Esophagus squamous epithelium (tissue), 5 donors: Measurements from ENCODE around the gene SNX9. TPM values are rescaled to one million over a fixed set of nuclear protein-coding genes. Genes with fewer than 3 reads are reported as not detected.

Source experiments
- DNase-seq: peaks from one replicate; lab custom pipeline; 2025; lab: John Stamatoyannopoulos, UW
- H3K27ac ChIP-seq, 4 donors: fragments of 200-600 bp; sonication (generic); one replicate each; pipeline ENCODE4 v1.5.1; 2016 to 2019; ENCODE audit warnings: mild to moderate bottlenecking in 1 of 4
- H3K27me3 ChIP-seq, 4 donors: fragments of 200-600 bp; sonication (generic); 1 replicate in 3 of 4; 2 replicates in 1 of 4; pipeline versions ENCODE4 v1.5.1 to v1.6.0; 2017 to 2021; ENCODE audit warnings: antibody characterized with exemption in 1 of 4
- H3K36me3 ChIP-seq, 3 donors: fragments of 200-600 bp; sonication (generic); one replicate each; pipeline ENCODE4 v1.5.1; 2016 to 2019
- H3K4me1 ChIP-seq, 3 donors: fragments of 200-600 bp; sonication (generic); one replicate each; pipeline ENCODE4 v1.5.1; 2017 to 2019
- H3K4me3 ChIP-seq, 4 donors: fragments of 200-600 bp; sonication (generic); 1 replicate in 3 of 4; 2 replicates in 1 of 4; pipeline ENCODE4 v1.5.1; 2016 to 2019; ENCODE audit warnings: mild to moderate bottlenecking in 2 of 4, moderate library complexity in 1 of 4
- H3K9me3 ChIP-seq, 3 donors: fragments of 200-600 bp; sonication (generic); one replicate each; pipeline ENCODE4 v1.5.1; 2016 to 2019
- POLR2A ChIP-seq, 4 donors: fragments of 450-650 bp; IDR thresholded peaks; one replicate each; pipeline ENCODE4 v1.6.1; 2017; ENCODE audit warnings: antibody characterized with exemption in 4 of 4, mild to moderate bottlenecking in 4 of 4, moderate library complexity in 3 of 4
- WGBS, 2 donors: methylation state at CpG; one replicate each; pipeline ENCODE4 v1.1.5; 2018; 5-methylcytosine and 5-hydroxymethylcytosine counted together
- intact Hi-C: fragments of 100-400 bp; cut with DNase I; formaldehyde crosslinking; loops from one replicate; pipeline ENCODE4 v1.15.0; 2022
- total RNA-seq, 4 donors: library from RNA; depleted of rRNA; stranded (reverse); fragments of >200 nt; gene quantifications; one replicate each; pipeline ENCODE4 v1.1.0, GENCODE V29; 2016
- TF ChIP-seq, protein P1 (sequence below), 6 experiments: fragments of 450-650 bp in 4 of 6; fragments of 200-600 bp in 2 of 6; sonication (generic) in 2 of 6; IDR thresholded peaks; one replicate each; pipeline ENCODE4 v1.5.1; 2016 to 2019; ENCODE audit warnings: antibody characterized with exemption in 6 of 6, mild to moderate bottlenecking in 4 of 6, moderate library complexity in 4 of 6
- donor health status: DM: yes; HTN: yes; CAD: no.

SNX9 gene
- total RNA-seq, 4 donors from 2014 or later, result 19.9 to 39.9 (median 33.5) TPM

DNA sequence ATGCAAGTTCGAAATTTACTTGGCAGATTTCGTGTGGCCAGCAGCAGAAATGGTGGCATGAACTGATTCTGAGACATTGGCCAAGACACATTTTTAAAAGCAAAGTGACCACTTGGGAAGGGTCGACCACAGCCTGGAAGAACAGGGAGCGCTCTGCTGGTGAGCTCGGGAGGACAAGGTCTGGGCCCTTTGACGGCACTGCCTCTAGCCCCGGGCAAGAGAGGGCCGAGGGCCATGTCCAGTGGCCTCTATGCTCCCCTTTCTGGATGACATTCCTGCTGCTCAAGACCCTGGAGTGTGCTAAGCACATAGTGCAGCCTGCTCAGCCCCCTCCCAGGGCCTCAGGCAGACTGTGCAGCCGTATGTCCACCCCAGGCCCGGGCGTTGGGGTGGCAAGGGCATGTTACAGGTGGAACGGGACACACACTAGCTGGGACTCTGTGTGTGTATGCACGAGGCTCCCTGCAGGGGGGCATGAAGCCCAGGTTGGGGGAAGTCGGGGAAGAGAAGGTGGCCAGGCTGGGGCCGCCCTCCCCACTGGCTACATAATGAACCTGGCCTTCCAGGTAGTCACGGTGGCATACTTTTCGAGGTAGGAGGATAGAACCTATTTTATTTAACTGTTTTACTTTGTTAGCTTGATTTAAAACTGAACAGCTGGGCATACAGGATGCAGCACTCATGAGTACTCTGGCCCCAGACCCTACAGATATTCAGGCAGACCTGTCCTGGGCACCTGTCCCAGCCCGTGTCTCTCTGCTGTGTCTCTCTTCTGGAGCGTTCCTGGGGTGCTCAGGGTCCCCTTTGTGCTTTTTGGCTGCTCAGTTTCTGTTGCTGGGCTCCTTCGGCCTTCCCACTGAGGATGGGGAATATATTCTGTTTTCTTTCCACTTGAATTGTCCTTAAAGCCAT, 165.0 kb downstream of the SNX9 start:
- peak overlapping the region in 1 of 4 donors; percentile 46 for H3K27ac ChIP-seq
- DNase-seq, result no peak
- peaks cover 26 to 75% (median 40%) of the 10 kb centered on the region in 3 donors for H3K4me1 ChIP-seq
- intact Hi-C loops, result no loop called here
- H3K27me3 ChIP-seq, result no peaks in the 10 kb centered on the region
- 82 to 90% methylated on average over 11 to 14 of the region's 20 CpGs for WGBS, 2 donors
- H3K36me3 ChIP-seq, result no peaks in the 10 kb centered on the region
- no peak for TF ChIP-seq POLR2A (IDR thresholded peaks at IDR 0.05)
- TF ChIP-seq, protein P1, sequence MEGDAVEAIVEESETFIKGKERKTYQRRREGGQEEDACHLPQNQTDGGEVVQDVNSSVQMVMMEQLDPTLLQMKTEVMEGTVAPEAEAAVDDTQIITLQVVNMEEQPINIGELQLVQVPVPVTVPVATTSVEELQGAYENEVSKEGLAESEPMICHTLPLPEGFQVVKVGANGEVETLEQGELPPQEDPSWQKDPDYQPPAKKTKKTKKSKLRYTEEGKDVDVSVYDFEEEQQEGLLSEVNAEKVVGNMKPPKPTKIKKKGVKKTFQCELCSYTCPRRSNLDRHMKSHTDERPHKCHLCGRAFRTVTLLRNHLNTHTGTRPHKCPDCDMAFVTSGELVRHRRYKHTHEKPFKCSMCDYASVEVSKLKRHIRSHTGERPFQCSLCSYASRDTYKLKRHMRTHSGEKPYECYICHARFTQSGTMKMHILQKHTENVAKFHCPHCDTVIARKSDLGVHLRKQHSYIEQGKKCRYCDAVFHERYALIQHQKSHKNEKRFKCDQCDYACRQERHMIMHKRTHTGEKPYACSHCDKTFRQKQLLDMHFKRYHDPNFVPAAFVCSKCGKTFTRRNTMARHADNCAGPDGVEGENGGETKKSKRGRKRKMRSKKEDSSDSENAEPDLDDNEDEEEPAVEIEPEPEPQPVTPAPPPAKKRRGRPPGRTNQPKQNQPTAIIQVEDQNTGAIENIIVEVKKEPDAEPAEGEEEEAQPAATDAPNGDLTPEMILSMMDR (IDR thresholded peaks at IDR 0.05), result no peak
- H3K4me3 ChIP-seq, result no peak overlapping the region
- no peaks in the 10 kb centered on the region for H3K9me3 ChIP-seq

DNA sequence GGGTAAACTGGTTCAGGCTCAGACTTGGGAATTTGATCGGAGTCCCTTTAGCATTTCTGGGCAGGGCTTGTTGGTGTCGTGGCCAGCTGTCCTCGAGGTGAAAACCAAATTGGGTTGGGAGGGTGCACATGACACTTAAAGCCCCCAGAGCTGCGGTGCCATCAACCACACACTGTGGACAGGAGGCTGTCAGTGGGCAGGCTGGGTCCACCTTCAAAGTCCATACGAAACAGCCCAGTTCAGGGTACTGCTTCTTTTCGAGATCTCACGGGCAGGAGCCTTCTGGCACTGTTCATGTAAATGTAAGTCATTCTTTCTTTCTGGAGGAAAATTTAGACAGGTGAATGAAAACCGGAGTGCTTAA, 165.6 kb downstream of the SNX9 start:
- intact Hi-C loops, result no loop called here
- Histone ChIP-seq H3K4me1 (peaks cover 23 to 73% (median 38%) of the 10 kb centered on the region in 3 donors), H3K4me3 (no peak overlapping the region), H3K9me3 (no peaks in the 10 kb centered on the region), H3K27me3 (no peaks in the 10 kb centered on the region), H3K36me3 (no peaks in the 10 kb centered on the region), H3K27ac (peak overlapping the region in 1 of 4 donors; percentile 46)
- WGBS, 2 donors, result 38 to 74% methylated on average over 5 to 7 of the region's 8 CpGs
- TF ChIP-seq, protein P1 (IDR thresholded peaks at IDR 0.05), result no peak
- TF ChIP-seq POLR2A (IDR thresholded peaks at IDR 0.05), result no peak
- no peak for DNase-seq

DNA sequence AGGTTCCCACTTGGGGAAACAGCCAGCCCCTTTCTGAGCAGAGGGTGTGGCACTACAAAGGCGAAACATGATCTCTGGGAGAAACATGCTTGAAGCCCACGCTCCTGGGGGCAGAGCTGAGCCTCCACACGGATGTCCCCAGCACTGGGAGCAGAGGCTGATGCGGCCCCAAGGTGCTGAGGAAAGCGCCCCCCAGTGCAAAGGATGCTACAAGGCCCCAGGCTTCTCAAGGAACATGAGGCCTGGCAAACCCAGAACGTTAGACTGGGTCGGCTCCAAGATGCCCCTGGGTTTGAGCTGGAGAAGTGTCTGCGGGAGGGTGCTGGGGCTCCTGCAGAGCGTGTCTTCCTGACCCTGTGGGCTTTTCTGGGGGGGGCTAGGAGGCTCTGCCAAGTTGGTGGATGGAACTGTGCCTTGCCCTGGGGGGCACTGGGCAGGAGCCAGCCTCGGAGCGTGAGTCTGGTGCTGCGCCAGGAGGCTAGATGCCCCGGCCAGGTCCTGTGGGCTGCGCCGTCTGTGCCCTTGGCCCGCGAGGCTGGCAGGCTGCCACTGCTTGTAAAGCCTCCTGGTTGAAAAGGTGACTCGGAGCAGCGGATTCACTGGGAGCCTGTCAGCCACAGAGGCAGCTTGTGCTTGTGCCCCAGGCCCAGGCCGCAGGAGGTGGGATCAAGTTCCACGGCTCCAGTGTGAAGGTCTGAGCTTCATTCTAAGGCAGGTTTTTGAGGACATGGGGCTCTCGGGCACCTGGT, 166.7 kb downstream of the SNX9 start:
- WGBS, 2 donors, result 30 to 44% methylated on average over 11 to 12 of the region's 22 CpGs
- intact Hi-C loops, result no loop called here
- TF ChIP-seq, protein P1 (IDR thresholded peaks at IDR 0.05), result no peak
- TF ChIP-seq POLR2A (IDR thresholded peaks at IDR 0.05), result no peak
- Histone ChIP-seq H3K36me3 (no peaks in the 10 kb centered on the region), H3K27ac (peak overlapping the region in 3 of 4 donors; percentile 14 to 68 (median 23)), H3K4me1 (peaks cover 23 to 73% (median 38%) of the 10 kb centered on the region in 3 donors), H3K27me3 (no peaks in the 10 kb centered on the region), H3K4me3 (peak overlapping the region in 1 of 4 donors; percentile 28), H3K9me3 (no peaks in the 10 kb centered on the region)
- DNase-seq, result no peak

DNA sequence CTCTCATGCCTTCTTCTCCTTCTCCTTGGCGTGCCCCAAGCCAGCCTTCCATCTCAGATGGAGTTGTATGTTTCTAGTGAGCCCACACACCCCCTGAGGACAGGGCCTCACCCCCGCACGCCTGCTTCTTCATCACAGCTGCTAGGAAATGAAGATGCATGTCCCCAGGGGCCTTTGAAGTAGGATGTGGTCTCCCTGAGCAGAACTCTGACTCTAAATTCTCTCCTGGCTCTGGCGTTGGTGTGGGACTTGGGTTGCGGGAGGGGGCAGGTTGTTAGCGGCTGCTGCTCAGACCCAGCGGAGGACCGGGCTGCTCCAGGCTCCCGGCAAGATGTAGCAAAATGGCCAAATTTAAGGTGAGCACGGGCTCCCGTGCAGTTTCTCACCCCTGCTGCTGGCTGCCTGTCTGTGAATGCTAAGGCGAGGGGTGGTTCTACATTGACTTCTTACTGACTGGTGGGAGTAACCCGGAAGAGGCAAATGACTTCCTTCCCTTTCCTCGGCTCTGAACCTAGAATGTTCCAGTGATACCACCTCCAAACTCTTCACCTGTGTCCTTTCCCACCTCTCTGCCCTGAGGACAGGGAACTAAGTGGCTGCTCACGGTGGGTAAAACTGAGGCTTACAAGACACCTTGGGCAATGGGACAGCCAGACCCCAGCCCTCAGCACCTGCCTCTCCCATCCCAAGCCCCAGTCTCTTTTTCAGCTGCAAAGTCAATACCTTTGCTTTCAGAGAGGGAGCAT, 167.4 kb downstream of the SNX9 start:
- no peaks in the 10 kb centered on the region for H3K36me3 ChIP-seq
- no peak for DNase-seq
- H3K27me3 ChIP-seq, result no peaks in the 10 kb centered on the region
- no peaks in the 10 kb centered on the region for H3K9me3 ChIP-seq
- peak overlapping the region in 3 of 4 donors; percentile 14 to 68 (median 23) for H3K27ac ChIP-seq
- intact Hi-C loops, result no loop called here
- 56 to 68% methylated on average over 4 to 9 of the region's 15 CpGs for WGBS, 2 donors
- H3K4me3 ChIP-seq, result no peak overlapping the region
- TF ChIP-seq, protein P1 (IDR thresholded peaks at IDR 0.05), result no peak
- H3K4me1 ChIP-seq, result peaks cover 16 to 65% (median 30%) of the 10 kb centered on the region in 3 donors
